HCT116 (cell line): ENCODE data around the gene TMC1. TPM values are rescaled to one million over a fixed set of nuclear protein-coding genes. Genes with fewer than 3 reads are reported as not detected.

Source experiments
- ATAC-seq: fragments of 200-7000 bp; cut with Tn5 transposase; 2 replicates; pipeline ENCODE4 v1.9.1; 2020; ENCODE audit warnings: mild to moderate bottlenecking, moderate library complexity
- BruUV-seq: library from RNA; stranded (reverse); fragments of 400-500 nt; replicated peaks from 2 replicates; lab custom pipeline; 2021; lab: Mats Ljungman, UMichigan
- CTCF ChIA-PET: fragments of 300-600 bp; sonication (Branson Sonifier 250); formaldehyde crosslinking; loops from one replicate; lab custom pipeline; 2021; ENCODE audit warnings: antibody characterized with exemption; lab: Charles Lee
- POLR2A ChIA-PET: fragments of 300-600, 350-600 bp; sonication (Branson Sonifier 250); formaldehyde crosslinking; loops from one replicate; lab custom pipeline; 2021; ENCODE audit warnings: antibody characterized with exemption; lab: Charles Lee
- RAD21 ChIA-PET, 2 experiments: fragments of 300-600 bp; sonication (Branson Sonifier 250); formaldehyde crosslinking; loops; one replicate each; lab custom pipeline; 2023; ENCODE audit warnings: low total read pairs in 2 of 2; ENCODE audit not compliant: uncharacterized antibody in 2 of 2, unreplicated experiment in 2 of 2, low non-redundant PET in 1 of 2; lab: Charles Lee
- DNase-seq: peaks from one replicate; pipeline ENCODE4 v3.0.0-alpha.2; 2010; ENCODE audit warnings: low read depth, low spot score
- H2AFZ ChIP-seq: fragments of 200-600 bp; shearing (Covaris generic), sonication (generic); 2 replicates; pipeline ENCODE4 v1.6.1; 2017; ENCODE audit warnings: low read depth, mixed run types, mixed read lengths, antibody characterized with exemption, low read length; ENCODE audit not compliant: poor library complexity, severe bottlenecking
- H3K27ac ChIP-seq: 2 replicates; pipeline ENCODE4 v1.5.1; 2012; ENCODE audit warnings: low read depth, low read length
- H3K27me3 ChIP-seq: fragments of 200-600 bp; sonication (generic); 2 replicates; pipeline ENCODE4 v1.6.1; 2016; ENCODE audit warnings: mixed run types, low read length, mixed read lengths; ENCODE audit not compliant: insufficient read depth
- H3K36me3 ChIP-seq, 2 experiments: fragments of 200-500 bp in 1 of 2; fragments of 200-600 bp in 1 of 2; sonication (Bioruptor generic) in 1 of 2; sonication (generic) in 1 of 2; 2 replicates each; pipeline versions ENCODE4 v1.5.1 to v1.6.1; 2014 to 2016; ENCODE audit warnings: low read length in 2 of 2, inconsistent platforms in 1 of 2, mixed read lengths in 1 of 2, mixed run types in 1 of 2; ENCODE audit not compliant: insufficient read depth in 2 of 2, control insufficient read depth in 1 of 2
- H3K4me1 ChIP-seq, 2 experiments: fragments of 200-600 bp in 1 of 2; sonication (generic) in 1 of 2; 2 replicates each; pipeline versions ENCODE4 v1.5.1 to v1.6.1; 2012 to 2017; ENCODE audit warnings: low read length in 2 of 2, inconsistent platforms in 1 of 2, mild to moderate bottlenecking in 1 of 2, mixed read lengths in 1 of 2, mixed run types in 1 of 2, moderate library complexity in 1 of 2; ENCODE audit not compliant: insufficient read depth in 2 of 2, control insufficient read depth in 1 of 2
- H3K4me2 ChIP-seq: fragments of 200-600 bp; sonication (generic); 2 replicates; pipeline ENCODE4 v1.6.1; 2017; ENCODE audit warnings: mixed run types, low read length, mixed read lengths
- H3K4me3 ChIP-seq, 2 experiments: fragments of 200-600 bp in 1 of 2; sonication (generic) in 1 of 2; replicated peaks in 1 of 2; 2 replicates each; pipeline ENCODE4 v1.5.1; 2011 to 2016; ENCODE audit warnings: low read length in 2 of 2, control low read depth in 1 of 2, low read depth in 1 of 2, mild to moderate bottlenecking in 1 of 2, mixed read lengths in 1 of 2, mixed run types in 1 of 2
- H3K79me2 ChIP-seq: fragments of 200-600 bp; sonication (generic); 2 replicates; pipeline ENCODE4 v1.6.1; 2017; ENCODE audit warnings: mild to moderate bottlenecking, mixed run types, low read length, moderate library complexity, mixed read lengths; ENCODE audit not compliant: insufficient read depth
- H3K9ac ChIP-seq: fragments of 200-600 bp; sonication (generic); 2 replicates; pipeline ENCODE4 v1.6.1; 2016; ENCODE audit warnings: low read length, mixed read lengths
- H3K9me2 ChIP-seq: fragments of 200-600 bp; sonication (generic), shearing (Covaris generic); 2 replicates; pipeline ENCODE4 v1.6.1; 2017; ENCODE audit warnings: mixed run types, mild to moderate bottlenecking, moderate library complexity; ENCODE audit not compliant: insufficient read depth
- H3K9me3 ChIP-seq, 2 experiments: fragments of 200-500 bp in 1 of 2; fragments of 200-600 bp in 1 of 2; sonication (Bioruptor generic) in 1 of 2; sonication (generic) in 1 of 2; 2 replicates each; pipeline ENCODE4 v1.6.1; 2014 to 2017; ENCODE audit warnings: low read length in 2 of 2, mixed read lengths in 2 of 2, inconsistent platforms in 1 of 2, low read depth in 1 of 2, mild to moderate bottlenecking in 1 of 2, mixed run types in 1 of 2, moderate library complexity in 1 of 2; ENCODE audit not compliant: control insufficient read depth in 1 of 2, insufficient read depth in 1 of 2
- H4K20me1 ChIP-seq: fragments of 200-600 bp; sonication (generic), shearing (Covaris generic); 2 replicates; pipeline ENCODE4 v1.6.1; 2017; ENCODE audit warnings: mixed run types, mild to moderate bottlenecking, moderate library complexity; ENCODE audit not compliant: insufficient read depth
- CEBPB ChIP-seq: IDR thresholded peaks from 2 replicates; pipeline ENCODE4 v1.6.1; 2012; ENCODE audit warnings: low read depth
- ELF1 ChIP-seq: IDR thresholded peaks from 2 replicates; pipeline ENCODE4 v1.6.1; 2012; ENCODE audit warnings: low read depth, borderline replicate concordance
- EZH2 ChIP-seq: fragments of 200-600 bp; sonication (generic); IDR thresholded peaks from 2 replicates; pipeline ENCODE4 v1.6.1; 2017; ENCODE audit warnings: antibody characterized with exemption, mixed run types
- REST ChIP-seq: IDR thresholded peaks from 2 replicates; pipeline ENCODE4 v1.6.1; 2012; ENCODE audit warnings: low read depth
- SRF ChIP-seq: IDR thresholded peaks from 2 replicates; pipeline ENCODE4 v1.6.1; 2012; ENCODE audit warnings: low read depth
- intact Hi-C: fragments of 100-400 bp; cut with micrococcal nuclease; formaldehyde crosslinking; loops from 2 replicates; pipeline ENCODE4 v1.10.0; 2022
- total RNA-seq: library from RNA; stranded (reverse); gene quantifications from one replicate; pipeline ENCODE4 v1.2.1, GENCODE V29; 2021; ENCODE audit not compliant: unreplicated experiment
- TF ChIP-seq, protein P1 (sequence below): IDR thresholded peaks from 2 replicates; pipeline ENCODE4 v1.6.1; 2012
- TF ChIP-seq, protein P2 (sequence below), 3 experiments: fragments of 200-600 bp in 1 of 3; sonication (generic) in 1 of 3; IDR thresholded peaks in 2 of 3; conservative IDR thresholded peaks in 1 of 3; 2 replicates each; pipeline ENCODE4 v1.5.1; 2012 to 2017; ENCODE audit warnings: low read depth in 2 of 3, low read length in 2 of 3, antibody characterized with exemption in 1 of 3, borderline replicate concordance in 1 of 3, control low read depth in 1 of 3, mild to moderate bottlenecking in 1 of 3, mixed read lengths in 1 of 3, mixed run types in 1 of 3, moderate library complexity in 1 of 3; ENCODE audit not compliant: insufficient read depth in 1 of 3
- TF ChIP-seq, protein P3 (sequence below): IDR thresholded peaks from 2 replicates; pipeline ENCODE4 v1.6.1; 2011; ENCODE audit warnings: mild to moderate bottlenecking, low read length, moderate library complexity; ENCODE audit not compliant: insufficient replicate concordance; ENCODE audit errors: extremely low read depth

The TMC1 gene
- total RNA-seq, 1 experiment from 2014 or later: 0.57 TPM

DNA sequence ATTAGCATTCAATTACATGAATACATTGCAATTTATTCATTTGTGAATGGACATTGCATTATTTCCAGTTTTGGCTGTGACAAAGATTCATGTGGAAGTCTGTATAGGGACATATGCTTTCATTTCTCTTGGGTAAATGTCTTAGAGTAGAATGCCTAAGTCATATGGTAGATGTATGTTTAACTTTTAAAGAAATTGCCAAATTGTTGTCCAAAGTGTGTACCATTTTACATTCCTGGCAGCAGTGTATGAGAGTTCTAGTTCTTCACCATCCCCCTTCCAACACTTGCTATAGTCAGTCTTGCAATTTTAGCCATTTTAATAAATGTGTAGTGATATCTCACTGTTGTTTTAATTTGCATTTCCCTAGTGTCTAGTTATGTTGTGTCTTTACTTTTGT, 122.2 kb downstream of the TMC1 start:
- ATAC-seq: no peak
- Histone ChIP-seq H4K20me1 (no peaks in the 10 kb centered on the region), H3K9me3 (no peaks in the 10 kb centered on the region), H3K36me3 (no peaks in the 10 kb centered on the region), H3K27me3 (no peaks in the 10 kb centered on the region), H3K4me2 (no peak overlapping the region), H3K4me3 (no peak overlapping the region), H3K79me2 (no peaks in the 10 kb centered on the region), H3K9me2 (0 out of 2 replicates have a peak, but pooled peaks cover 3% of the 10 kb centered on the region), H3K4me1 (no peaks in the 10 kb centered on the region), H2AFZ (no peak overlapping the region), H3K27ac (no peak overlapping the region), H3K9ac (no peak overlapping the region)
- RAD21 ChIA-PET: no interaction called here
- CTCF ChIA-PET: no interaction called here
- no TSS peak for BruUV-seq
- TF ChIP-seq REST: no peak
- no peak for TF ChIP-seq EZH2
- TF ChIP-seq, protein P1, sequence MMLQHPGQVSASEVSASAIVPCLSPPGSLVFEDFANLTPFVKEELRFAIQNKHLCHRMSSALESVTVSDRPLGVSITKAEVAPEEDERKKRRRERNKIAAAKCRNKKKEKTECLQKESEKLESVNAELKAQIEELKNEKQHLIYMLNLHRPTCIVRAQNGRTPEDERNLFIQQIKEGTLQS: no peak
- no peak for TF ChIP-seq SRF
- no peak for TF ChIP-seq CEBPB
- TF ChIP-seq, protein P2, sequence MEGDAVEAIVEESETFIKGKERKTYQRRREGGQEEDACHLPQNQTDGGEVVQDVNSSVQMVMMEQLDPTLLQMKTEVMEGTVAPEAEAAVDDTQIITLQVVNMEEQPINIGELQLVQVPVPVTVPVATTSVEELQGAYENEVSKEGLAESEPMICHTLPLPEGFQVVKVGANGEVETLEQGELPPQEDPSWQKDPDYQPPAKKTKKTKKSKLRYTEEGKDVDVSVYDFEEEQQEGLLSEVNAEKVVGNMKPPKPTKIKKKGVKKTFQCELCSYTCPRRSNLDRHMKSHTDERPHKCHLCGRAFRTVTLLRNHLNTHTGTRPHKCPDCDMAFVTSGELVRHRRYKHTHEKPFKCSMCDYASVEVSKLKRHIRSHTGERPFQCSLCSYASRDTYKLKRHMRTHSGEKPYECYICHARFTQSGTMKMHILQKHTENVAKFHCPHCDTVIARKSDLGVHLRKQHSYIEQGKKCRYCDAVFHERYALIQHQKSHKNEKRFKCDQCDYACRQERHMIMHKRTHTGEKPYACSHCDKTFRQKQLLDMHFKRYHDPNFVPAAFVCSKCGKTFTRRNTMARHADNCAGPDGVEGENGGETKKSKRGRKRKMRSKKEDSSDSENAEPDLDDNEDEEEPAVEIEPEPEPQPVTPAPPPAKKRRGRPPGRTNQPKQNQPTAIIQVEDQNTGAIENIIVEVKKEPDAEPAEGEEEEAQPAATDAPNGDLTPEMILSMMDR (IDR thresholded peaks at IDR 0.05 in 2 of 3, conservative IDR thresholded peaks at IDR 0.05 in 1 of 3; ENCODE audit: borderline replicate concordance in 1 of 3, insufficient read depth in 1 of 3, low read depth in 2 of 3, low read length in 2 of 3): no peak
- no peak for TF ChIP-seq ELF1
- TF ChIP-seq, protein P3, sequence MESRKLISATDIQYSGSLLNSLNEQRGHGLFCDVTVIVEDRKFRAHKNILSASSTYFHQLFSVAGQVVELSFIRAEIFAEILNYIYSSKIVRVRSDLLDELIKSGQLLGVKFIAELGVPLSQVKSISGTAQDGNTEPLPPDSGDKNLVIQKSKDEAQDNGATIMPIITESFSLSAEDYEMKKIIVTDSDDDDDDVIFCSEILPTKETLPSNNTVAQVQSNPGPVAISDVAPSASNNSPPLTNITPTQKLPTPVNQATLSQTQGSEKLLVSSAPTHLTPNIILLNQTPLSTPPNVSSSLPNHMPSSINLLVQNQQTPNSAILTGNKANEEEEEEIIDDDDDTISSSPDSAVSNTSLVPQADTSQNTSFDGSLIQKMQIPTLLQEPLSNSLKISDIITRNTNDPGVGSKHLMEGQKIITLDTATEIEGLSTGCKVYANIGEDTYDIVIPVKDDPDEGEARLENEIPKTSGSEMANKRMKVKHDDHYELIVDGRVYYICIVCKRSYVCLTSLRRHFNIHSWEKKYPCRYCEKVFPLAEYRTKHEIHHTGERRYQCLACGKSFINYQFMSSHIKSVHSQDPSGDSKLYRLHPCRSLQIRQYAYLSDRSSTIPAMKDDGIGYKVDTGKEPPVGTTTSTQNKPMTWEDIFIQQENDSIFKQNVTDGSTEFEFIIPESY: no peak
- intact Hi-C loops: no loop called here
- POLR2A ChIA-PET: no interaction called here
- no peak for DNase-seq
